Ascending aorta (tissue), 2 donors: ENCODE data around the gene CTU1. TPM values are rescaled to one million over a fixed set of nuclear protein-coding genes. Genes with fewer than 3 reads are reported as not detected.
A peak's percentile ranks its signal among the peaks of the same experiment; 100 is the strongest.

Experiments used
- DNase-seq, 2 donors: peaks; one replicate each; pipeline ENCODE4 v3.0.0-alpha.2; 2019; ENCODE audit warnings: low spot score in 2 of 2
- H3K27ac ChIP-seq, 2 donors: fragments of 200-600 bp; sonication (generic); one replicate each; pipeline ENCODE4 v1.5.1; 2016 to 2017; ENCODE audit warnings: mild to moderate bottlenecking in 1 of 2
- H3K27me3 ChIP-seq: fragments of 200-600 bp; sonication (generic); one replicate; pipeline ENCODE4 v1.5.1; 2017
- H3K36me3 ChIP-seq, 2 donors: fragments of 200-600 bp; sonication (generic); one replicate each; pipeline ENCODE4 v1.5.1; 2016
- H3K4me1 ChIP-seq, 2 donors: fragments of 200-600 bp; sonication (generic); one replicate each; pipeline ENCODE4 v1.5.1; 2016 to 2017; ENCODE audit warnings: mild to moderate bottlenecking in 1 of 2
- H3K4me3 ChIP-seq, 2 donors: fragments of 200-600 bp; sonication (generic); one replicate each; pipeline ENCODE4 v1.5.1; 2016 to 2017; ENCODE audit warnings: mild to moderate bottlenecking in 1 of 2
- H3K9me3 ChIP-seq, 2 donors: fragments of 200-600 bp; sonication (generic); one replicate each; pipeline ENCODE4 v1.5.1; 2016
- intact Hi-C: fragments of 100-400 bp; cut with DNase I; formaldehyde crosslinking; loops from one replicate; pipeline ENCODE4 v1.15.1; 2023
- total RNA-seq: library from RNA; depleted of rRNA; stranded (reverse); fragments of >200 nt; gene quantifications from one replicate; pipeline ENCODE4 v1.1.0, GENCODE V29; 2016
- TF ChIP-seq, protein P1 (sequence below), 3 experiments: fragments of 200-600 bp in 2 of 3; fragments of 450-650 bp in 1 of 3; sonication (generic) in 2 of 3; IDR thresholded peaks; one replicate each; pipeline ENCODE4 v1.5.1; 2016 to 2019; ENCODE audit warnings: antibody characterized with exemption in 3 of 3, mild to moderate bottlenecking in 1 of 3, moderate library complexity in 1 of 3

Gene CTU1
- total RNA-seq, 1 donor from 2014 or later = 8.9 TPM

- no peaks in the 10 kb centered on the region for H3K9me3 ChIP-seq
- H3K36me3 ChIP-seq = no peaks in the 10 kb centered on the region
- H3K27ac ChIP-seq = peak within 1 kb of the TSS in 1 of 2 donors; percentile 53
- H3K27me3 ChIP-seq = no peaks in the 10 kb centered on the region
- H3K4me1 ChIP-seq = no peaks in the 10 kb centered on the region
- TF ChIP-seq, protein P1, sequence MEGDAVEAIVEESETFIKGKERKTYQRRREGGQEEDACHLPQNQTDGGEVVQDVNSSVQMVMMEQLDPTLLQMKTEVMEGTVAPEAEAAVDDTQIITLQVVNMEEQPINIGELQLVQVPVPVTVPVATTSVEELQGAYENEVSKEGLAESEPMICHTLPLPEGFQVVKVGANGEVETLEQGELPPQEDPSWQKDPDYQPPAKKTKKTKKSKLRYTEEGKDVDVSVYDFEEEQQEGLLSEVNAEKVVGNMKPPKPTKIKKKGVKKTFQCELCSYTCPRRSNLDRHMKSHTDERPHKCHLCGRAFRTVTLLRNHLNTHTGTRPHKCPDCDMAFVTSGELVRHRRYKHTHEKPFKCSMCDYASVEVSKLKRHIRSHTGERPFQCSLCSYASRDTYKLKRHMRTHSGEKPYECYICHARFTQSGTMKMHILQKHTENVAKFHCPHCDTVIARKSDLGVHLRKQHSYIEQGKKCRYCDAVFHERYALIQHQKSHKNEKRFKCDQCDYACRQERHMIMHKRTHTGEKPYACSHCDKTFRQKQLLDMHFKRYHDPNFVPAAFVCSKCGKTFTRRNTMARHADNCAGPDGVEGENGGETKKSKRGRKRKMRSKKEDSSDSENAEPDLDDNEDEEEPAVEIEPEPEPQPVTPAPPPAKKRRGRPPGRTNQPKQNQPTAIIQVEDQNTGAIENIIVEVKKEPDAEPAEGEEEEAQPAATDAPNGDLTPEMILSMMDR (IDR thresholded peaks at IDR 0.05) = no peak
- intact Hi-C loops = no loop called here
- peak within 1 kb of the TSS in 1 of 2 donors; percentile 15 for H3K4me3 ChIP-seq
- no peak for DNase-seq
These were observed 16.5 kb upstream of the CTU1 start, which contains the start of gene SIGLEC9 for GRCh38 chr19:51124729-51125128. Gene SIGLEC9, plus strand, starts transcription at chr19:51124906. Its CDS starts 69 bp downstream, at chr19:51124975.

- Histone ChIP-seq H3K36me3 (no peaks in the 10 kb centered on the region), H3K27me3 (no peaks in the 10 kb centered on the region), H3K9me3 (no peaks in the 10 kb centered on the region), H3K27ac (peak overlapping the region in 1 of 2 donors; percentile 53), H3K4me3 (no peak overlapping the region), H3K4me1 (no peaks in the 10 kb centered on the region)
- DNase-seq = no peak
- intact Hi-C loops = no loop called here
- TF ChIP-seq, protein P1 (IDR thresholded peaks at IDR 0.05) = no peak
These were observed 16.0 kb upstream of the CTU1 start for GRCh38 chr19:51124216-51124615.

DNA sequence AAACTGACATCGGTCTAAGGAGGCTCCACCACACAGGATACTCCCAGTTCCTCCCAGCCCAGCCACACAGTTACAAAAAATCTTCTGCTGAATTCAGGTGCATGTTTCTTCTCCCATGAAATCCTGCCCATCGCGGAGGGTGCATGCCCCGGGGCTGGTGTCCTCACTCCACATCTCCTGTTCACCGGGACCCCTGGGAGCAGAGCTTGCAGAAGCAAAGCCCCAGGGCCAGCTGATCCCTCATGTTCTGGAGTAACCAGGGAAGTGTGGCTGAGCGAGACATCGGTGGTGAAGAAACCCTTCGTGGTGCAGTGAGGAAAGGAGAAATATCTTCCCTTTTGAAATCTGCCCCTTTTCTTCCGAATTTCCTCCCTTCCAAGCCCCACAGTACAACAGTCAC, 15.6 kb upstream of the CTU1 start:
- H3K4me1 ChIP-seq = no peaks in the 10 kb centered on the region
- no peaks in the 10 kb centered on the region for H3K9me3 ChIP-seq
- intact Hi-C loops = no loop called here
- H3K36me3 ChIP-seq = no peaks in the 10 kb centered on the region
- H3K27ac ChIP-seq = peak overlapping the region in 1 of 2 donors; percentile 53
- TF ChIP-seq, protein P1 (IDR thresholded peaks at IDR 0.05) = no peak
- DNase-seq = no peak
- H3K27me3 ChIP-seq = no peaks in the 10 kb centered on the region
- no peak overlapping the region for H3K4me3 ChIP-seq

DNA sequence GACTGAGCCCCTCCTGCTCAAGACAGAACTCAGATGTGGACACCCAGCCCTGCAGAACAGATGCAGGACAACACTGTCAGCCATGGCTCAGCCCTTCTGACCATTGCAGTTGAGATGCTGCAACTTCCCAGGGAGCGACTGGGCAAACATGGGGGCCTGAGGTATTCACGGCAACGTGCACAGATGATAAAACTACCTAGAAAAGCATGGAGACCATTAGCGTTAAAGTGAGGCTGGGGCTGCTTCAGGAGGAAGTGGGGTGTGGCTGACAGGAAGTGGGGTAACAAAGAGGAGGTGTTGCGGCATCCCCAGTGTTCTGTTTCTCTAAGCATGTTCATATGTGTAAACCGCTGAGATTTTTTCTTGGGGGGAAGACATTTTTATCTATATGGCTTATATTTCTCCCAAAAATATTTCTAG, 15.2 kb upstream of the CTU1 start:
- no peaks in the 10 kb centered on the region for H3K9me3 ChIP-seq
- no peak for DNase-seq
- intact Hi-C loops = no loop called here
- no peaks in the 10 kb centered on the region for H3K27me3 ChIP-seq
- no peak overlapping the region for H3K27ac ChIP-seq
- no peaks in the 10 kb centered on the region for H3K36me3 ChIP-seq
- TF ChIP-seq, protein P1 (IDR thresholded peaks at IDR 0.05) = no peak
- H3K4me3 ChIP-seq = no peak overlapping the region
- no peaks in the 10 kb centered on the region for H3K4me1 ChIP-seq

GRCh38 chr19:51122112-51122981, 14.1 kb upstream of the CTU1 start:
- no peaks in the 10 kb centered on the region for H3K4me1 ChIP-seq
- peak overlapping the region in 1 of 2 donors; percentile 6 for H3K27ac ChIP-seq
- no peaks in the 10 kb centered on the region for H3K9me3 ChIP-seq
- no peak for DNase-seq
- no peak overlapping the region for H3K4me3 ChIP-seq
- H3K27me3 ChIP-seq = no peaks in the 10 kb centered on the region
- intact Hi-C loops = no loop called here
- TF ChIP-seq, protein P1 (IDR thresholded peaks at IDR 0.05) = no peak
- no peaks in the 10 kb centered on the region for H3K36me3 ChIP-seq
